ELR (cell line): Measurements from ENCODE around the gene GALNT3.
A peak's percentile ranks its signal among the peaks of the same experiment; 100 is the strongest.

Experiments used
- DNase-seq: peaks from one replicate; pipeline ENCODE4 v3.0.0-alpha.2; 2015; ENCODE audit warnings: low read depth

The GALNT3 gene

GRCh38 chr2:165796129-165796528 is 2.1 kb upstream of the GALNT3 start:
- DNase-seq, result no peak

GRCh38 chr2:165795011-165795410 is 964 bp upstream of the GALNT3 start:
- DNase-seq, result no peak

- peak; percentile 70 for DNase-seq
These were observed 485 bp upstream of the GALNT3 start for GRCh38 chr2:165794536-165794928.

DNA sequence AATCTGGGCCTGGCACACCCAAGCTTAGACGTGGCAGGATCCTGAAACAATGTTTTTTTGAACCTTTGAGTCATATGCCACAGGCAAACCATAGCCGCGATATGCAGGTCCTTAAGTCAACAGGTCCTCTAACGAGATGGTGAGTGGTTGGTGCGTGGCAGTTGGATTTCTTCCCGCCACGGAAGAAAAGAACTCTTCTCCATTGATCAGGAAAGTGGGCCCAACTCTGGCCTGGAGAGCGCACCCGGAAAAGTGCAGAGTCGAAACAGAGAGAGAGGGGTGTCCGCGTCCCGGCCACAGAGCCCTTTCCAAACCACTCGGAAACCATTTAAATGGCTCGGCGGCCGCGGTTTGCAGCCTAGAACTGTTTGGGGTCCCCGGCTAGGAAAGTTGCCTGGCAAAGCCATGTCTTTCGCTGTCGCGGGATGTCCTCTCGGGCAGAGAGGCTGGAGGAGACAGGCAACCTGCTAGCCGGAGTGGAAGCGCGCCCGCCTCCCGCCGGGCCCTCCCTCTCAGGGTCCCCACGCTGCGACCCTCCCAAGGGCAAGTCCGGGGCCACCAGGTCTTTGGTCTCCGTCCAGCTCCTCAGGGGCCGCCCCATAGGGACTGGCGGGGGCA is 777 bp downstream of the GALNT3 start:
- peak; percentile 69 for DNase-seq

GRCh38 chr2:165792104-165792454 is 2.0 kb downstream of the GALNT3 start:
- no peak for DNase-seq

GRCh38 chr2:165791421-165792103 is 2.5 kb downstream of the GALNT3 start:
- peak; percentile 74 for DNase-seq

DNA sequence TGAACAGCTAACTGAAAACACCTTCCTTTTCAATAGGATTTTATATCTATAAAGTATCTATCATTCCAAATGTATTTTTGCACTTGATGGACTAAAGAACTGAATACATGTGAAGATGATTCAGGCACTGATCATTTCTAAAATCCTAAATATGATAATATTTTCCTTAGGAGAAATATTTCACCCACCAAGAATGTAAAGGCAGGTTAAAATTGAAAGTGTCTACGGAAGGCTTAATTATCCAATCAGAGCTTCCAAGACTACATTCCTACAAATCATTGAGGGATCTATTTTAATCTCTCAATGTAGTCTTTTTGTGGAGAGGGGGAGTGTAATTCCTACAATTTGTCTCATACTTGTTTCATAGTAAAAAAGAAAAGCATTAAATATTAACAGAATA is 3.6 kb downstream of the GALNT3 start:
- peak; percentile 25 for DNase-seq

- DNase-seq, result peak; percentile 11
These were observed 6.7 kb downstream of the GALNT3 start for GRCh38 chr2:165787334-165787733.

- DNase-seq, result no peak
These were observed 14.3 kb downstream of the GALNT3 start for GRCh38 chr2:165779706-165780105.

DNA sequence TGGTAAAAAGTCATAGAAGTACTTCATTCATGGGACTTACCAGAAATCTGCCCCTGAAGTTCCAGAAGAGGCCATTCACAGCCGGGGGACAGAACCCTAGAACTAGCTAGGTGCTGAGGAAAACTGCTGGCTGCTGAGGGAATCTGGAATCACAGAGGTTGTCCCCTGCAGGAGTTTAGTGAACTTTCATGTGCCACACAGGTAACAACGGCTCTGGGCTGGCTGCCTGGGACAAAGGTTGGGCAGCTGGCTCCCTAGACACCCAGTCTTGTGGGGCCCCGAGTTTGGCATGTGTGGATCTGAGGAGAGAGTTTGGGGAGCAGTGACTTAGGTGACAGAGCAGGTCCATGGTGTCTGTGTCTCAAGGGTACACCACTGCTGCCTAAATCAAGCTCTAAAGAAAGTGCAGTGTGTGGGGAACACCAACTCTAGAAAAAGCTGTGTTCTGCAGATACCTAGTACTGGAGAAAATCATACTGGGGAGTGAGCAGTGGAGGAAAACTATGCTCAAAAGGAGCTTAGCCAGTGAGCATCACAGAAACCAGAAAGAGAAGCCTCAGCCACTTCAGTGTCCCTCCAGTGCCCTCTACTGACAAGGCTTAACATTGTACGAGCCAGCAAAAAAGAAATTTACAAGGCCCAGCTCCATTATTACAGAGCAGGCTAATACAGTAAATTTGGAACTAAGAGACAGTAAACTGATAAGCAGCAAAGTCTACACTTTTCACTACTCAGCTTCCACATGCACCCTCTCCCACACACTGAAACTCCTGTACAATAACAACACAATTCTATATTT is 15.2 kb downstream of the GALNT3 start:
- DNase-seq, result peak; percentile 48

DNA sequence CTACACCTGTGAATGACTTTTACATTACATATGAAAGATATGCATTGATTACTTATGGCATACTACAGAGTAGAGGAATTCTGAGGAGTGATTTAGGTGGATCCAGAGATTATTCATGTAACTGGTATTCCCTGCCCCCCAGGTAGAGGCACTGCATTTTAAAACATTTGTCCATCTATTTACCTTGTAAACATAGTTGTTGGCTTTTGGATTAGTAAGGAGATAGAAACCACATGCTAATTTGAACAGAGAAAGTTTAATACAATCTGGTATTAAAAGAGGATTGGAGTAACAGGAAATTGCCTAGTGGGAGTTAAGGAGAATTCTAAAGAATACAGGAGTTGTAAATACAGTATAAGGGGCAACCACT is 15.9 kb downstream of the GALNT3 start:
- DNase-seq, result no peak

GRCh38 chr2:165777522-165778186 is 16.4 kb downstream of the GALNT3 start:
- DNase-seq, result no peak

DNA sequence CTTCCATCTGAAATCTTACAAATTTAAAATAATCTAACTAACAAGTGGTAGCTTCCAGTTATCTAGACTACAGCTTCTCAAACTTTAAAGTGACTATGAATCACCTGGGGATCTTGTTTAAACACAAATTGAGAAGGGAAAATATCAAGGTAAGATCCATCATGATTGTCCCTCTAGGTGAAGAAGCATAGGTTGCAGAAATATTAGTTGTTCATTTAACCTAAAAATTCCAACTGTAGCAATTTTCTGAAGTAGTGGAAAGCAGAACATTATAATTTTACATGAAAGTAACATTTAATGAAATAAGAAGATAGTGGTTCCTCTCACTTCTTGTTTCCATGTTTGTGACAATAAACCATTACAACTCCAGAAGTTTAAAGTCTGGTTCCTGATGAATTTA is 17.3 kb downstream of the GALNT3 start:
- no peak for DNase-seq

DNA sequence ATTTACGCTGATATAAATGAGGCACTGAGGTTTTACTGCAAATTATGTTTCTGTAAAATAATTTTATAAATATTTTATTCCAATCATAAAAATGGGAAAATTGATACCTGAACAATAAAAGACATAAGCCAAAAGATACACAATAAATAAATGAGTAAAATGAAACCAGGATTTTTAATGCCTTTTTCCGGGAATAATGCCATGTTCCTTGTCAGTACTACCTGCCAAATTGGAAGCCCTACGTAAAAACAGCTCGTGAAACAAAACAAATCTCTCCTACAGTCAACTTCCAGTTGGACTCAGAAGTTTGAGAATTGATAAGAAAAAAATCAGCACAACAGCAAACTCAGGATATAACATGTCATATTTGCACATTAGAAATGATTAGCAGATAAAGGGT is 18.0 kb downstream of the GALNT3 start:
- no peak for DNase-seq

DNA sequence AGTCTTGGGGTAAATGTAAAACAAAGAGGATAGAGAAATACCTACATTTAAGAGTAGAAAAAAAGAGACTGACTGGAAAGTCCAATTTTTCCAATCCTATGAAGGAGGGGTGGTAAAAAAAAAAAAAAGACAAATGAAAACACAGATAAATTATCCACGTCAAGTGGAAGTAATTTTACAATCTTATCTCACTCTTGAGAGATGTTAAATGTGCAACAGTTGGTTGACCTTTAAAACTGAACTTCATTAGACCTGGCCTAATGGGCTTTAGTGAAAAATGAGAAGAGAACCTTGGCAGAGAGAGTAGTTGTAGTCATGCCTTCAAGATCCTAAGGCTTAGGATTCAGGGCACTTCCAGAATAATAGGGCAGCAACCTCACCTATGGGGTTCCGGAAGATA is 20.4 kb downstream of the GALNT3 start:
- no peak for DNase-seq

GRCh38 chr2:165772183-165772582 is 21.9 kb downstream of the GALNT3 start:
- DNase-seq, result no peak

DNA sequence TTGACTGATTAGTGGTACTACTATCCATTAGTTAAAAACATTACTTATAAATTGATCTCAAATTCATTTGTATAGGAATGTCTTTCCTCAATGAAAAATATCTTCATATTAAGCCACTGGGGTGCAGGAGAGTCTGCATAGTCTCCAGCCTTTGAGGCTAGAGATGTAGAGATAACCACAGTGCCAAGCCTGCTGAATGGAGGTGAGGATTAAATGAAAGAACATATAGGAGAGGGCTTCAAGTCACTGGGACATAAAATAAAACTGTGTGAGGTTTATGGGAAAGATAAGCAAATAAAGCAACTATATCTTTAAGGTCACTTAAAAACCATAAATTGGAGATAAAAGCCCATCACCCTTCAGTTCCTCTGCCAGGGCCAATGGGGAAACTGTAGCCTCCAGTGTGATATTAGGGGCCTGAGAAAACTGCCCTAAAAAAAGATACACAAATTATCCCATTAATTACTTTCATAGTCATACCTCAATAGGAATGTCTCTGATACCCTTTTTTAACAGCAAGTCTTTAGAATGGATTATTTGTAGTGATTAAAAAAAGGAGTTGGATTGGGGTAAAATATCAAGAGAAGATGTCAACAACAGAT is 27.6 kb downstream of the GALNT3 start:
- DNase-seq, result no peak

DNA sequence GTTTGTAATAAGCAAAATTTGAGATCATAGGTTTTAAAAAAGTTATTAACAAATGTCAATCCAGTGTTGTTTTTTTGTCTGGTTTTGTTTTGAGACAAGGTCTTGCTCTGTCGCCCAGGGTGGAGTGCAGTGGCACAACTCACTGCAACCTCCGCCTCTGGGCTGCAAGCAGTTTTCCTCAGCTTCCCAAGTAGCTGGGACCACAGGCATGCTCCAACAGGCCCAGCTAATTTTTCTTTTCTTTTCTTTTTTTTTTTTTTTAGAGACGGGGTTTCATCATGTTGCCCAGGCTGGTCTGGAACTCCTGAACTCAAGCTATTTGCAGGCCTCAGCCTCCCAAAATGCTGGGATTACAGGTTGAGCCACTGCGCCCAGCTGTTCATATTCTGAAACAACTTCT is 31.3 kb downstream of the GALNT3 start:
- no peak for DNase-seq

DNA sequence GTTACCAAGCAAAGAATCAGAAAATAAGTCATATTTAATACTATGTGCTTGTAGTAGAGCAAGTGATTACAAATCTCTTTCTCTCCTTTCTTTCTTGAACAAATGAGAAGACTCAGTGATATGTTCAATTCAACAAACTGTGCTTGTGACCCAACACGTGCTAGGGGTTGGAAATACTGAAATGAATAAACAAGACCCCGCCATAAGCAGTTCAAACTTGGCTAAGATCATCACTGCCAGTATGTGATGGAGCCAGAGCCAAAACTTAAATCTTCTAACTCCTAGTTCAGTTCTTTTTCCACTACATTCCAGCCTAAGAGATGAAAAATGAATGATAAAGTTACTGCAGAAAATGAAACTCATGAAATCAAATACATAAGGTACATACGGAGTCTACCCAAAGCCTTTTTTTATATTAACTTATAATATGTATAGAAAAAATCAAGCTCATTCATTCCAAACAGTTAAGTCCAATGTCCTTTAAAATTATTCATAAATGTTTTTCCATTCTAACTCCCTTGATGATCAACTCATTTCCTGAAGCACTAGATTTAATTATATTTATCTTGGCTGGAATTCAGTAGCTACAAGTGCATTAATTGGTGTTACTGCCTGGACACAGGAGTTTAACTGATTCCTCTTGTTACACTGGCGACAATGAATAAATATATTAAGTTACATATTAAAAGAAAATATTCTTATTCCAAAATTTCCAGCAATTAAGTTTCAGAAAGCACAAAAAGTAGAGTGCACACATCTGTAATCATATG is 36.0 kb downstream of the GALNT3 start:
- no peak for DNase-seq

- no peak for DNase-seq
These were observed 47.5 kb downstream of the GALNT3 start for GRCh38 chr2:165746501-165746900.

DNA sequence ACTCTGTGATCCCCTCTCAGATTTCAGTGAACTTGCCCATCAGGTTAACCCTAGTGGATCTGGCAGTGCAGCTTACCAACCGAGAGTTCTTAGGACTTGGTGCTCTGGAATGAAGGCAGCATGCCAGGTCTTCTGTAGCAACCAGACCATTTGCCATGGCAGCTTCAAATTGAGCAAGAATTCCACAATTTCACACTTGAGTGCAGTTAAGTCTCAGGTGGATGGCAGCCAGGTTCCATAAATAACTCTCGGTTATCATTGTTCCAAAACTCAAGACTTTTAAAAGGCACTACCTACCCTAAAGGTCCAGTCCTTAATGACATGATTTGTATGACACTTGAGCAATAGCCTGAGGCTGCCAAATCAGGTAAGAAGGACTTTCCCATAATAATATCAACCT is 48.1 kb downstream of the GALNT3 start:
- no peak for DNase-seq

GRCh38 chr2:165743442-165743841 is 50.6 kb downstream of the GALNT3 start:
- DNase-seq, result no peak
